ENCODE results near the gene NEK9.
"Not testable (repeated sequence)": the region's sequence is repeated elsewhere in the genome, so short reads cannot be mapped to it uniquely, and the experiment has no call there.

Gene NEK9

DNA sequence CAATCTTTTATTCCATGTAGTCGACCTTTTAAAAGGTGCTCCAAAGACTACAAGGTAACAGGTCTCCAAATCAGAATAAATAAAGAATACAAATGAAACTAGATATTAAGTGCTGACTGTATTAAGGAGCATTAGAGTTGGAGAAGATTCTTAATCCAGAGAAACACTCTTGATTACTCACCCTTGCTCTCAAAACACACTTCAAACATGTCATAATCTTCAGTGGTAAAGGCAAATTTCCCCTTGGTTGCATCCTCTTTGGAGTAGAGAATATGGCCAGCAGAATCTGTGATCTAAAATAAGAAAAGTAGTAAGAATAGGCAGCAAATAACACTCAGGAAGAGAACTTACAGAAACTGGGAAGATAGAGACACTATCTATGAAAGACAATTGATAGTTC is 25.0 kb upstream of the NEK9 start:
- TF ChIP-seq, protein P1, sequence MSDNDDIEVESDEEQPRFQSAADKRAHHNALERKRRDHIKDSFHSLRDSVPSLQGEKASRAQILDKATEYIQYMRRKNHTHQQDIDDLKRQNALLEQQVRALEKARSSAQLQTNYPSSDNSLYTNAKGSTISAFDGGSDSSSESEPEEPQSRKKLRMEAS (IDR thresholded peaks at IDR 0.05; ENCODE audit: low read depth, low read length), result no peak
- TF ChIP-seq MYC (IDR thresholded peaks at IDR 0.05; ENCODE audit: low read depth, low read length), result no peak
- TF ChIP-seq CTCF (IDR thresholded peaks at IDR 0.05; ENCODE audit: low read depth, low read length), result no peak
- no peak for TF ChIP-seq POLR2A (IDR thresholded peaks at IDR 0.05; ENCODE audit: extremely low read depth, insufficient read length)
- DNase-seq (ENCODE audit: low read depth), result no peak
- H3K4me3 ChIP-seq (ENCODE audit: low read depth, low read length), result no peak overlapping the region

GRCh38 chr14:75150637-75151036 is 23.8 kb upstream of the NEK9 start:
- not testable (repeated sequence) for DNase-seq (ENCODE audit: low read depth); H3K4me3 ChIP-seq (ENCODE audit: low read depth, low read length)

- no peak overlapping the region for H3K4me3 ChIP-seq (ENCODE audit: low read depth, low read length)
- DNase-seq (ENCODE audit: low read depth), result no peak
- TF ChIP-seq POLR2A (IDR thresholded peaks at IDR 0.05; ENCODE audit: extremely low read depth, insufficient read length) (no peak), CTCF (IDR thresholded peaks at IDR 0.05; ENCODE audit: low read depth, low read length) (no peak), MYC (IDR thresholded peaks at IDR 0.05; ENCODE audit: low read depth, low read length) (no peak)
- TF ChIP-seq, protein P1 (IDR thresholded peaks at IDR 0.05; ENCODE audit: low read depth, low read length), result no peak
These were observed 23.3 kb upstream of the NEK9 start for GRCh38 chr14:75150150-75150549.

- peak; percentile 58 for DNase-seq (ENCODE audit: low read depth)
- TF ChIP-seq POLR2A (IDR thresholded peaks at IDR 0.05; ENCODE audit: extremely low read depth, insufficient read length) (no peak), MYC (IDR thresholded peaks at IDR 0.05; ENCODE audit: low read depth, low read length) (no peak), CTCF (IDR thresholded peaks at IDR 0.05; ENCODE audit: low read depth, low read length) (peak; percentile 17)
- TF ChIP-seq, protein P1 (IDR thresholded peaks at IDR 0.05; ENCODE audit: low read depth, low read length), result no peak
These were observed 20.7 kb upstream of the NEK9 start for GRCh38 chr14:75147423-75148071.

DNA sequence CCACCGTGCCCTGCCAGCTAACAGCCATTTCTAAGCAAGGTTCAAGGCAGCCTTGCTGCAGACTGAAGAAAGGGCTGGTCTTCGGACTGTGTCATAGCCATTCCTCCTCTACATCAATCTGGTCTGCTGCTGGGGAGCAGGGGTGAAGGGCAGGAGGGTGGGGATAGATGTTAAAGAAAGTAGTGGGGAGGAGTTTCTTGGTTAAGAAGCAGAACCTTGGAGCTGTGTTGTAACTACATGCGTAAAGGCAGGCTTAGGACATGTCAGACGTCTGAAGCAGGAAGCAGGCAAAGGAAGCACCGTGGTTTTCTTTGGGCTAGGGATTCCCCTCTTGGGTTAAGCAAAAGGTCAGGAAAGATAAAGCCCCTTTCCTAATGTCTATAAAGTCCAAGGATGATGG is 18.1 kb upstream of the NEK9 start:
- DNase-seq (ENCODE audit: low read depth), result peak; percentile 68
- no peak overlapping the region for H3K4me3 ChIP-seq (ENCODE audit: low read depth, low read length)
- TF ChIP-seq, protein P1 (IDR thresholded peaks at IDR 0.05; ENCODE audit: low read depth, low read length), result no peak
- no peak for TF ChIP-seq CTCF (IDR thresholded peaks at IDR 0.05; ENCODE audit: low read depth, low read length)
- no peak for TF ChIP-seq POLR2A (IDR thresholded peaks at IDR 0.05; ENCODE audit: extremely low read depth, insufficient read length)
- TF ChIP-seq MYC (IDR thresholded peaks at IDR 0.05; ENCODE audit: low read depth, low read length), result no peak

More at GRCh38 chr14:75147423-75148071, 20.7 kb upstream of the NEK9 start:
- H3K4me3 ChIP-seq (ENCODE audit: low read depth, low read length), result no peak overlapping the region

GRCh38 chr14:75143761-75144527 is 17.1 kb upstream of the NEK9 start:
- no peak for DNase-seq (ENCODE audit: low read depth)
- H3K4me3 ChIP-seq (ENCODE audit: low read depth, low read length), result no peak overlapping the region
- TF ChIP-seq POLR2A (IDR thresholded peaks at IDR 0.05; ENCODE audit: extremely low read depth, insufficient read length), result no peak
- TF ChIP-seq, protein P1 (IDR thresholded peaks at IDR 0.05; ENCODE audit: low read depth, low read length), result no peak
- TF ChIP-seq CTCF (IDR thresholded peaks at IDR 0.05; ENCODE audit: low read depth, low read length), result no peak
- no peak for TF ChIP-seq MYC (IDR thresholded peaks at IDR 0.05; ENCODE audit: low read depth, low read length)

Data from NB4 (cell line).